ENCODE results near the gene VPS4B. TPM values are rescaled to one million over a fixed set of nuclear protein-coding genes. Genes with fewer than 3 reads are reported as not detected.

The VPS4B gene
- total and polyA plus RNA-seq, 2 experiments from 2014 or later, result 45.5 to 49.2 TPM

- Histone ChIP-seq H3K9ac (peak overlapping the region; percentile 18; the same call in 1 of the 2 replicates), H2AFZ (no peak overlapping the region)
- DNase-seq, result peak; percentile 89
These were observed 17.9 kb upstream of the VPS4B start for GRCh38 chr18:63440219-63440618.

GRCh38 chr18:63439334-63439733 lies 17.1 kb upstream of the VPS4B start:
- Histone ChIP-seq H3K4me3 (no peak overlapping the region), H4K20me1 (ENCODE audit: insufficient read depth) (no peaks in the 10 kb centered on the region), H3K4me1 (ENCODE audit: insufficient read depth) (peaks cover 22% of the 10 kb centered on the region), H3K36me3 (ENCODE audit: low read depth) (no peaks in the 10 kb centered on the region), H3K4me2 (ENCODE audit: unreplicated experiment) (peak overlapping the region; percentile 27), H3K27ac (no peak overlapping the region), H2AFZ (peak overlapping the region; percentile 40; the same call in 1 of the 2 replicates), H3K27me3 (replicated peaks; ENCODE audit: insufficient read depth) (no peaks in the 10 kb centered on the region), H3K79me2 (ENCODE audit: insufficient read depth) (no peaks in the 10 kb centered on the region), H3K9me3 (ENCODE audit: low read depth) (no peaks in the 10 kb centered on the region), H3K9me2 (ENCODE audit: insufficient read depth) (no peaks in the 10 kb centered on the region), H3K9ac (no peak overlapping the region), H3F3A (ENCODE audit: insufficient read depth) (no peaks in the 10 kb centered on the region)
- TF ChIP-seq EZH2 (IDR thresholded peaks at IDR 0.05; ENCODE audit: insufficient read depth, poor library complexity, severe bottlenecking), result no peak
- no peak for TF ChIP-seq EZH2phosphoT487 (IDR thresholded peaks at IDR 0.05; ENCODE audit: insufficient read depth, low read depth)
- DNase-seq, result peak; percentile 74
- 2% methylated on average over 6 of the region's 6 CpGs for WGBS, 2 experiments (ENCODE audit: low coverage in 1 of 2, low lambda C conversion rate in 2 of 2, missing lambda C conversion rate in 2 of 2)
- in situ Hi-C loops (cut with MboI), result no loop called here

More at GRCh38 chr18:63440219-63440618, 17.9 kb upstream of the VPS4B start:
- H3F3A ChIP-seq (ENCODE audit: insufficient read depth), result peaks cover 6% of the 10 kb centered on the region; the same call in 1 of the 2 replicates
- H3K27ac ChIP-seq, result no peak overlapping the region
- no peaks in the 10 kb centered on the region for H3K79me2 ChIP-seq (ENCODE audit: insufficient read depth)
- in situ Hi-C loops (cut with MboI), result no loop called here
- H3K4me3 ChIP-seq, result no peak overlapping the region
- no peaks in the 10 kb centered on the region for H3K9me3 ChIP-seq (ENCODE audit: low read depth)
- no peak overlapping the region for H3K4me2 ChIP-seq (ENCODE audit: unreplicated experiment)
- no peaks in the 10 kb centered on the region for H3K36me3 ChIP-seq (ENCODE audit: low read depth)
- no peaks in the 10 kb centered on the region for H4K20me1 ChIP-seq (ENCODE audit: insufficient read depth)
- WGBS, 2 experiments (ENCODE audit: low coverage in 1 of 2, low lambda C conversion rate in 2 of 2, missing lambda C conversion rate in 2 of 2), result 7 to 13% methylated on average over 1 of the region's 1 CpG
- no peaks in the 10 kb centered on the region for H3K9me2 ChIP-seq (ENCODE audit: insufficient read depth)
- H3K4me1 ChIP-seq (ENCODE audit: insufficient read depth), result peaks cover 29% of the 10 kb centered on the region
- TF ChIP-seq EZH2 (IDR thresholded peaks at IDR 0.05; ENCODE audit: insufficient read depth, poor library complexity, severe bottlenecking), result no peak
- no peak for TF ChIP-seq EZH2phosphoT487 (IDR thresholded peaks at IDR 0.05; ENCODE audit: insufficient read depth, low read depth)
- no peaks in the 10 kb centered on the region for H3K27me3 ChIP-seq (replicated peaks; ENCODE audit: insufficient read depth)

GRCh38 chr18:63438181-63438580 lies 15.9 kb upstream of the VPS4B start:
- Histone ChIP-seq H3K9me2 (ENCODE audit: insufficient read depth) (0 out of 2 replicates have a peak, but pooled peaks cover under 1% of the 10 kb centered on the region), H3K4me2 (ENCODE audit: unreplicated experiment) (no peak overlapping the region), H3K4me1 (ENCODE audit: insufficient read depth) (peaks cover 28% of the 10 kb centered on the region), H3K27ac (0 out of 2 replicates have a peak overlapping the region, but pooled peaks have one; percentile 5), H2AFZ (peak overlapping the region; percentile 6; the same call in 1 of the 2 replicates), H3K36me3 (ENCODE audit: low read depth) (no peaks in the 10 kb centered on the region), H3K79me2 (ENCODE audit: insufficient read depth) (no peaks in the 10 kb centered on the region), H3K27me3 (replicated peaks; ENCODE audit: insufficient read depth) (no peaks in the 10 kb centered on the region), H3F3A (ENCODE audit: insufficient read depth) (peaks cover 9% of the 10 kb centered on the region; the same call in 1 of the 2 replicates), H3K4me3 (no peak overlapping the region), H4K20me1 (ENCODE audit: insufficient read depth) (no peaks in the 10 kb centered on the region), H3K9me3 (ENCODE audit: low read depth) (no peaks in the 10 kb centered on the region), H3K9ac (no peak overlapping the region)
- 10 to 18% methylated on average over 2 of the region's 2 CpGs for WGBS, 2 experiments (ENCODE audit: low coverage in 1 of 2, low lambda C conversion rate in 2 of 2, missing lambda C conversion rate in 2 of 2)
- no peak for TF ChIP-seq EZH2 (IDR thresholded peaks at IDR 0.05; ENCODE audit: insufficient read depth, poor library complexity, severe bottlenecking)
- TF ChIP-seq EZH2phosphoT487 (IDR thresholded peaks at IDR 0.05; ENCODE audit: insufficient read depth, low read depth), result no peak
- in situ Hi-C loops (cut with MboI), result no loop called here
- DNase-seq, result peak; percentile 53

- no peaks in the 10 kb centered on the region for H3K36me3 ChIP-seq (ENCODE audit: low read depth)
- WGBS, 2 experiments (ENCODE audit: low coverage in 1 of 2, low lambda C conversion rate in 2 of 2, missing lambda C conversion rate in 2 of 2), result 6 to 7% methylated on average over 4 of the region's 4 CpGs
- H3K4me3 ChIP-seq, result no peak overlapping the region
- no peaks in the 10 kb centered on the region for H3K27me3 ChIP-seq (replicated peaks; ENCODE audit: insufficient read depth)
- peak overlapping the region; percentile 41 for H3K4me2 ChIP-seq (ENCODE audit: unreplicated experiment)
- peak overlapping the region; percentile 79 for H2AFZ ChIP-seq
- in situ Hi-C loops (cut with MboI), result no loop called here
- no peak for TF ChIP-seq EZH2phosphoT487 (IDR thresholded peaks at IDR 0.05; ENCODE audit: insufficient read depth, low read depth)
- no peak for TF ChIP-seq EZH2 (IDR thresholded peaks at IDR 0.05; ENCODE audit: insufficient read depth, poor library complexity, severe bottlenecking)
- peaks cover 15% of the 10 kb centered on the region for H3F3A ChIP-seq (ENCODE audit: insufficient read depth)
- H3K9me2 ChIP-seq (ENCODE audit: insufficient read depth), result 0 out of 2 replicates have a peak, but pooled peaks cover 7% of the 10 kb centered on the region
- H3K27ac ChIP-seq, result peak overlapping the region; percentile 22
- peaks cover 18% of the 10 kb centered on the region for H3K4me1 ChIP-seq (ENCODE audit: insufficient read depth)
- H3K9me3 ChIP-seq (ENCODE audit: low read depth), result no peaks in the 10 kb centered on the region
- H3K9ac ChIP-seq, result no peak overlapping the region
- DNase-seq, result peak; percentile 76
- H4K20me1 ChIP-seq (ENCODE audit: insufficient read depth), result no peaks in the 10 kb centered on the region
- no peaks in the 10 kb centered on the region for H3K79me2 ChIP-seq (ENCODE audit: insufficient read depth)
These were observed 11.1 kb upstream of the VPS4B start for GRCh38 chr18:63433334-63433866.
